IMR-90 (cell line): Measurements from ENCODE around the gene KCNMB2. TPM values are rescaled to one million over a fixed set of nuclear protein-coding genes. Genes with fewer than 3 reads are reported as not detected.

Source experiments
- ATAC-seq: fragments of 200-7000 bp; cut with Tn5 transposase; 2 replicates; pipeline ENCODE4 v1.9.1; 2020; ENCODE audit warnings: low read depth, mild to moderate bottlenecking, moderate library complexity
- BruUV-seq: library from RNA; stranded (reverse); fragments of 400-500 nt; replicated peaks from 2 replicates; lab custom pipeline; 2021; lab: Mats Ljungman, UMichigan
- CTCF ChIA-PET: fragments of 300-600 bp; formaldehyde crosslinking; extraction: SDS; loops from one replicate; lab custom pipeline; 2021; ENCODE audit warnings: antibody characterized with exemption; lab: Yijun Ruan, JAX
- POLR2A ChIA-PET: fragments of 300-600 bp; sonication (Branson Sonifier 250); formaldehyde crosslinking; loops from one replicate; lab custom pipeline; 2022; ENCODE audit warnings: antibody characterized with exemption; ENCODE audit not compliant: unreplicated experiment; lab: Charles Lee
- DNase-seq: peaks from one replicate; pipeline ENCODE4 v3.0.0; 2013
- H2AFZ ChIP-seq: replicated peaks from 2 replicates; pipeline ENCODE3; 2013; ENCODE audit warnings: low read length, mild to moderate bottlenecking; ENCODE audit not compliant: poor library complexity
- H2AK5ac ChIP-seq: 2 replicates; pipeline ENCODE4 v1.6.1; 2013; ENCODE audit warnings: low read depth, low read length, inconsistent platforms
- H2AK9ac ChIP-seq: replicated peaks from 2 replicates; pipeline ENCODE3; 2013; ENCODE audit warnings: mild to moderate bottlenecking, low read depth, low read length, moderate library complexity; ENCODE audit not compliant: poor library complexity
- H2BK120ac ChIP-seq: 2 replicates; pipeline ENCODE4 v1.6.1; 2013; ENCODE audit warnings: low read depth, low read length, inconsistent platforms
- H2BK15ac ChIP-seq: 3 replicates; pipeline ENCODE4 v1.6.1; 2013; ENCODE audit warnings: low read depth, low read length, inconsistent platforms
- H2BK20ac ChIP-seq: 2 replicates; pipeline ENCODE4 v1.6.1; 2013; ENCODE audit warnings: low read depth, mild to moderate bottlenecking, inconsistent platforms, low read length, moderate library complexity
- H2BK5ac ChIP-seq: 2 replicates; pipeline ENCODE4 v1.6.1; 2013; ENCODE audit warnings: mild to moderate bottlenecking, low read depth, low read length, inconsistent platforms; ENCODE audit not compliant: poor library complexity, severe bottlenecking
- H3K14ac ChIP-seq: replicated peaks from 2 replicates; pipeline ENCODE4 v1.6.1; 2013; ENCODE audit warnings: low read depth, low read length, inconsistent platforms
- H3K18ac ChIP-seq: 2 replicates; pipeline ENCODE4 v1.6.1; 2013; ENCODE audit warnings: low read depth, low read length, control low read depth
- H3K23ac ChIP-seq: 2 replicates; pipeline ENCODE4 v1.6.1; 2013; ENCODE audit warnings: low read depth, low read length, inconsistent platforms
- H3K27ac ChIP-seq: 2 replicates; pipeline ENCODE4 v1.5.1; 2013; ENCODE audit warnings: mild to moderate bottlenecking, control low read depth, low read length; ENCODE audit not compliant: insufficient read depth
- H3K27me3 ChIP-seq: 2 replicates; pipeline ENCODE4 v1.6.1; 2013; ENCODE audit warnings: low read length; ENCODE audit not compliant: control insufficient read depth, insufficient read depth
- H3K36me3 ChIP-seq: 2 replicates; pipeline ENCODE4 v1.6.1; 2013; ENCODE audit warnings: low read length, mixed read lengths; ENCODE audit not compliant: control insufficient read depth, insufficient read depth
- H3K4ac ChIP-seq: 2 replicates; pipeline ENCODE4 v1.6.1; 2013; ENCODE audit warnings: low read depth, low read length, inconsistent platforms
- H3K4me1 ChIP-seq: 2 replicates; pipeline ENCODE4 v1.6.1; 2013; ENCODE audit warnings: low read length, mixed read lengths; ENCODE audit not compliant: control insufficient read depth, insufficient read depth
- H3K4me2 ChIP-seq: 2 replicates; pipeline ENCODE4 v1.6.1; 2013; ENCODE audit warnings: low read depth, mild to moderate bottlenecking, control low read depth, low read length, moderate library complexity
- H3K4me3 ChIP-seq: 2 replicates; pipeline ENCODE4 v1.5.1; 2013; ENCODE audit warnings: low read depth, mild to moderate bottlenecking, control low read depth, low read length, moderate library complexity; ENCODE audit not compliant: insufficient read depth
- H3K56ac ChIP-seq: 2 replicates; pipeline ENCODE4 v1.6.1; 2013; ENCODE audit warnings: low read length, inconsistent platforms; ENCODE audit not compliant: insufficient read depth; ENCODE audit errors: extremely low read depth
- H3K79me1 ChIP-seq, 2 experiments: 2 replicates each; pipeline ENCODE4 v1.6.1; 2013; ENCODE audit warnings: low read length in 2 of 2, inconsistent platforms in 1 of 2, low read depth in 1 of 2
- H3K9ac ChIP-seq: 2 replicates; pipeline ENCODE4 v1.6.1; 2013; ENCODE audit warnings: low read depth, low read length, control low read depth
- H3K9me1 ChIP-seq: 2 replicates; pipeline ENCODE4 v1.6.1; 2013; ENCODE audit warnings: low read length, inconsistent platforms; ENCODE audit not compliant: insufficient read depth
- H3K9me3 ChIP-seq: 2 replicates; pipeline ENCODE4 v1.6.1; 2013; ENCODE audit warnings: low read length; ENCODE audit not compliant: control insufficient read depth, insufficient read depth
- H4K20me1 ChIP-seq: 2 replicates; pipeline ENCODE4 v1.6.1; 2013; ENCODE audit warnings: low read length, inconsistent platforms; ENCODE audit not compliant: insufficient read depth
- H4K5ac ChIP-seq: 2 replicates; pipeline ENCODE4 v1.6.1; 2013; ENCODE audit warnings: mild to moderate bottlenecking, low read depth, low read length, control low read depth
- H4K8ac ChIP-seq, 2 experiments: 2 replicates each; pipeline ENCODE4 v1.6.1; 2013; ENCODE audit warnings: low read depth in 2 of 2, low read length in 2 of 2, control low read depth in 1 of 2, inconsistent platforms in 1 of 2
- H4K91ac ChIP-seq: 2 replicates; pipeline ENCODE4 v1.6.1; 2013; ENCODE audit warnings: low read depth, low read length, inconsistent platforms; ENCODE audit not compliant: insufficient read depth
- ELK1 ChIP-seq: fragments of 150-350 bp; IDR thresholded peaks from 2 replicates; pipeline ENCODE4 v1.6.1; 2016; ENCODE audit warnings: low read depth, mild to moderate bottlenecking, low read length, moderate library complexity, borderline replicate concordance
- MAFK ChIP-seq: IDR thresholded peaks from 2 replicates; pipeline ENCODE4 v1.6.1; 2012; ENCODE audit warnings: low read depth, low read length, improper control_type of control experiment
- WGBS, 2 experiments: methylation state at CpG; one replicate each; pipeline versions ENCODE4 v1.1.5 to v1.1.7; 2013; ENCODE audit warnings: missing lambda C conversion rate in 2 of 2; ENCODE audit not compliant: insufficient read length in 1 of 2; ENCODE audit errors: extremely low coverage in 2 of 2; 5-methylcytosine and 5-hydroxymethylcytosine counted together
- dilution Hi-C: fragments of 300-500 bp; cut with HindIII; formaldehyde crosslinking; loops from one replicate; pipeline ENCODE4 v1.14.3; 2018; ENCODE audit warnings: low sequenced_read_pairs; ENCODE audit not compliant: unreplicated experiment
- in situ Hi-C: fragments of 300-500 bp; cut with MboI; formaldehyde crosslinking; loops from 3 replicates; pipeline ENCODE4 v1.14.3; 2019; ENCODE audit warnings: low sequenced_read_pairs, inconsistent platforms, mixed read lengths
- intact Hi-C: fragments of 100-400 bp; cut with micrococcal nuclease; formaldehyde crosslinking; loops from 2 replicates; pipeline ENCODE4 v1.10.0; 2022
- polyA plus RNA-seq, 3 experiments: library from polyadenylated mRNA; depleted of rRNA; stranded (reverse); fragments of >200 nt; gene quantifications; 2 replicates each; pipeline ENCODE4 v1.2.3, GENCODE V29; 2012; ENCODE audit warnings: low replicate concordance in 1 of 3
- total RNA-seq: library from RNA; depleted of rRNA; stranded (reverse); fragments of >200 nt; gene quantifications from 2 replicates; pipeline ENCODE4 v1.2.3, GENCODE V29; 2012

KCNMB2 gene
- total and polyA plus RNA-seq, 2 of the 4 experiments (the other 2 are of a cell fraction), result not detected

- no peak overlapping the region for H2BK15ac ChIP-seq
- H2BK20ac ChIP-seq, result no peak overlapping the region
- in situ Hi-C loops, result no loop called here
- ATAC-seq (no peak), DNase-seq (no peak)
- H4K20me1 ChIP-seq, result no peaks in the 10 kb centered on the region
- H3K23ac ChIP-seq, result no peak overlapping the region
- TF ChIP-seq ELK1 (no peak), MAFK (peak; percentile 64)
- H3K27me3 ChIP-seq, result no peaks in the 10 kb centered on the region
- no peaks in the 10 kb centered on the region for H3K36me3 ChIP-seq
- H4K5ac ChIP-seq, result no peak overlapping the region
- no peak overlapping the region for H3K4me3 ChIP-seq
- H3K9ac ChIP-seq, result no peak overlapping the region
- H3K4me1 ChIP-seq, result no peaks in the 10 kb centered on the region
- H3K9me3 ChIP-seq, result no peaks in the 10 kb centered on the region
- no peak overlapping the region for H2AK5ac ChIP-seq
- H3K4ac ChIP-seq, result no peak overlapping the region
- no peak overlapping the region for H3K14ac ChIP-seq
- ChIA-PET CTCF (no interaction called here), POLR2A (no interaction called here)
- H4K8ac ChIP-seq, result no peak overlapping the region
- H3K9me1 ChIP-seq, result no peaks in the 10 kb centered on the region
- intact Hi-C loops, result no loop called here
- H2AK9ac ChIP-seq, result no peak overlapping the region
- H3K27ac ChIP-seq, result no peak overlapping the region
- H3K56ac ChIP-seq, result no peak overlapping the region
- no peak overlapping the region for H4K91ac ChIP-seq
- H3K4me2 ChIP-seq, result no peak overlapping the region
- no peak overlapping the region for H2BK120ac ChIP-seq
- H2BK5ac ChIP-seq, result no peak overlapping the region
- no peak overlapping the region for H3K18ac ChIP-seq
- dilution Hi-C loops, result no loop called here
- no CpG with 5 or more reads among the region's 2 CpGs for WGBS, 2 experiments
- BruUV-seq, result no TSS peak
- H3K79me1 ChIP-seq, result no peaks in the 10 kb centered on the region
- H2AFZ ChIP-seq, result no peak overlapping the region
Observed at GRCh38 chr3:178752843-178753242, 216.6 kb downstream of the KCNMB2 start.
